ENCODE results near the gene APOO. TPM values are rescaled to one million over a fixed set of nuclear protein-coding genes. Genes with fewer than 3 reads are reported as not detected.

APOO gene
- polyA plus RNA-seq, 1 donor from 2014 or later: 42.5 TPM

DNA sequence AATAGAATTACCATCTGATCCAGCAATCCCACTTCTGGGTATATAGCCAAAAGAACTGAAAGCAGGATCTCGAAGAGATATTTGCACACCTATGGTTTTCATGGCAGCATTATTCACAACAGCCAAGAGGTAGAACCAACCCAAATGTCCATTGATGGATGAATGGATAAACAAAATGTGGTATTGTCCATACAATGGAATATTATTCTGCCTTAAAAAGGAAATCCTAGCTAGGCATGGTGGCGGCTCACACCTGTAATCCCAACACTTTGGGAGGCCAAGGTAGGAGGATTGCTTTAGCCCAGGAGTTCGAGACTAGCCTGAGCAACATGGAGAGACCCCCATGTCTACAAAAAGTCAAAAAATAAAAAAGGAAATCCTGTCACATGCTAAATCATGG lies 97.5 kb downstream of the APOO start:
- TF ChIP-seq MXI1 (conservative IDR thresholded peaks at IDR 0.05; ENCODE audit: poor library complexity, severe bottlenecking): no peak
- no peak for TF ChIP-seq REST (IDR thresholded peaks at IDR 0.05; ENCODE audit: borderline replicate concordance)
- no peak for TF ChIP-seq TAF1 (IDR thresholded peaks at IDR 0.05; ENCODE audit: low read depth)
- no peak for TF ChIP-seq EZH2 (IDR thresholded peaks at IDR 0.05; ENCODE audit: borderline replicate concordance, insufficient read depth, low read length, poor library complexity, severe bottlenecking)
- no peak for TF ChIP-seq RAD21 (conservative IDR thresholded peaks at IDR 0.05)
- TF ChIP-seq POLR2AphosphoS5 (IDR thresholded peaks at IDR 0.05): no peak
- TF ChIP-seq EP300 (conservative IDR thresholded peaks at IDR 0.05; ENCODE audit: poor library complexity, severe bottlenecking): no peak
- Histone ChIP-seq H4K20me1 (ENCODE audit: insufficient read depth) (no peaks in the 10 kb centered on the region), H3K27me3 (ENCODE audit: insufficient read depth, low read depth, low read length) (no peaks in the 10 kb centered on the region), H3K4me2 (ENCODE audit: low read length) (no peak overlapping the region), H3K9me2 (ENCODE audit: insufficient read depth, low read length) (no peaks in the 10 kb centered on the region), H3K36me3 (ENCODE audit: insufficient read depth, low read length) (no peaks in the 10 kb centered on the region), H3F3A (ENCODE audit: insufficient read depth, low read length, poor library complexity, severe bottlenecking) (no peaks in the 10 kb centered on the region), H3K79me2 (replicated peaks; ENCODE audit: insufficient read depth, low read length) (no peaks in the 10 kb centered on the region), H3K9ac (ENCODE audit: low read length) (no peak overlapping the region), H3K4me3 (ENCODE audit: low read length) (no peak overlapping the region), H3K27ac (ENCODE audit: low read length) (no peak overlapping the region), H2AFZ (ENCODE audit: low read depth, low read length) (no peak overlapping the region), H3K9me3 (ENCODE audit: low read length) (no peaks in the 10 kb centered on the region)

GRCh38 chrX:23805389-23805788 lies 102.3 kb downstream of the APOO start:
- no peaks in the 10 kb centered on the region for H3K79me2 ChIP-seq (replicated peaks; ENCODE audit: insufficient read depth, low read length)
- no peaks in the 10 kb centered on the region for H3K36me3 ChIP-seq (ENCODE audit: insufficient read depth, low read length)
- H3K4me2 ChIP-seq (ENCODE audit: low read length): no peak overlapping the region
- no peaks in the 10 kb centered on the region for H3F3A ChIP-seq (ENCODE audit: insufficient read depth, low read length, poor library complexity, severe bottlenecking)
- H3K9me3 ChIP-seq (ENCODE audit: low read length): no peaks in the 10 kb centered on the region
- no peak overlapping the region for H3K4me3 ChIP-seq (ENCODE audit: low read length)
- no peaks in the 10 kb centered on the region for H3K9me2 ChIP-seq (ENCODE audit: insufficient read depth, low read length)
- no peak overlapping the region for H3K27ac ChIP-seq (ENCODE audit: low read length)
- H2AFZ ChIP-seq (ENCODE audit: low read depth, low read length): no peak overlapping the region
- H3K9ac ChIP-seq (ENCODE audit: low read length): no peak overlapping the region
- H4K20me1 ChIP-seq (ENCODE audit: insufficient read depth): no peaks in the 10 kb centered on the region
- no peaks in the 10 kb centered on the region for H3K27me3 ChIP-seq (ENCODE audit: insufficient read depth, low read depth, low read length)
- no peak for TF ChIP-seq EZH2 (IDR thresholded peaks at IDR 0.05; ENCODE audit: borderline replicate concordance, insufficient read depth, low read length, poor library complexity, severe bottlenecking)
- TF ChIP-seq TAF1 (IDR thresholded peaks at IDR 0.05; ENCODE audit: low read depth): no peak
- TF ChIP-seq POLR2AphosphoS5 (IDR thresholded peaks at IDR 0.05): no peak
- TF ChIP-seq EP300 (conservative IDR thresholded peaks at IDR 0.05; ENCODE audit: poor library complexity, severe bottlenecking): no peak
- TF ChIP-seq MXI1 (conservative IDR thresholded peaks at IDR 0.05; ENCODE audit: poor library complexity, severe bottlenecking): no peak
- TF ChIP-seq REST (IDR thresholded peaks at IDR 0.05; ENCODE audit: borderline replicate concordance): no peak
- no peak for TF ChIP-seq SMC3 (conservative IDR thresholded peaks at IDR 0.05; ENCODE audit: poor library complexity)
- TF ChIP-seq, protein P1, sequence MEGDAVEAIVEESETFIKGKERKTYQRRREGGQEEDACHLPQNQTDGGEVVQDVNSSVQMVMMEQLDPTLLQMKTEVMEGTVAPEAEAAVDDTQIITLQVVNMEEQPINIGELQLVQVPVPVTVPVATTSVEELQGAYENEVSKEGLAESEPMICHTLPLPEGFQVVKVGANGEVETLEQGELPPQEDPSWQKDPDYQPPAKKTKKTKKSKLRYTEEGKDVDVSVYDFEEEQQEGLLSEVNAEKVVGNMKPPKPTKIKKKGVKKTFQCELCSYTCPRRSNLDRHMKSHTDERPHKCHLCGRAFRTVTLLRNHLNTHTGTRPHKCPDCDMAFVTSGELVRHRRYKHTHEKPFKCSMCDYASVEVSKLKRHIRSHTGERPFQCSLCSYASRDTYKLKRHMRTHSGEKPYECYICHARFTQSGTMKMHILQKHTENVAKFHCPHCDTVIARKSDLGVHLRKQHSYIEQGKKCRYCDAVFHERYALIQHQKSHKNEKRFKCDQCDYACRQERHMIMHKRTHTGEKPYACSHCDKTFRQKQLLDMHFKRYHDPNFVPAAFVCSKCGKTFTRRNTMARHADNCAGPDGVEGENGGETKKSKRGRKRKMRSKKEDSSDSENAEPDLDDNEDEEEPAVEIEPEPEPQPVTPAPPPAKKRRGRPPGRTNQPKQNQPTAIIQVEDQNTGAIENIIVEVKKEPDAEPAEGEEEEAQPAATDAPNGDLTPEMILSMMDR (IDR thresholded peaks at IDR 0.05; ENCODE audit: poor library complexity, severe bottlenecking): no peak
- no peak for TF ChIP-seq RAD21 (conservative IDR thresholded peaks at IDR 0.05)

All from neural cell (in vitro differentiated cells).